HepG2 (cell line): Measurements from ENCODE around the gene SECTM1. TPM values are rescaled to one million over a fixed set of nuclear protein-coding genes. Genes with fewer than 3 reads are reported as not detected.
A peak's percentile ranks its signal among the peaks of the same experiment; 100 is the strongest.

Experiments used
- GTF3A ChIP-seq: sonication (generic); formaldehyde crosslinking; conservative IDR thresholded peaks from 2 replicates; pipeline ENCODE4 v1.4.0; 2020; ENCODE audit warnings: mild to moderate bottlenecking, missing genetic modification reagents
- KLF15 ChIP-seq: sonication (generic); formaldehyde crosslinking; IDR thresholded peaks from 2 replicates; pipeline ENCODE4 v1.8.1; 2023; ENCODE audit warnings: borderline replicate concordance, mild to moderate bottlenecking, inconsistent platforms, missing genetic modification reagents, mixed read lengths
- MED1 ChIP-seq: sonication (generic); formaldehyde crosslinking; IDR thresholded peaks from 2 replicates; pipeline ENCODE4 v1.4.0; 2020; ENCODE audit warnings: missing genetic modification reagents
- PRMT3 ChIP-seq: sonication (generic); formaldehyde crosslinking; IDR thresholded peaks from 2 replicates; pipeline ENCODE4 v1.8.1; 2022; ENCODE audit warnings: low read depth, mild to moderate bottlenecking, moderate library complexity, missing genetic modification reagents, borderline replicate concordance
- RFXANK ChIP-seq: IDR thresholded peaks from 2 replicates; pipeline ENCODE4 v1.6.1; 2016
- ZBTB21 ChIP-seq: sonication (generic); formaldehyde crosslinking; IDR thresholded peaks from 2 replicates; pipeline ENCODE4 v1.4.0; 2020; ENCODE audit warnings: missing genetic modification reagents
- ZEB1 ChIP-seq: IDR thresholded peaks from 2 replicates; pipeline ENCODE4 v1.6.1; 2012; ENCODE audit warnings: mild to moderate bottlenecking, low read depth, inconsistent platforms; ENCODE audit not compliant: insufficient replicate concordance
- ZNF296 ChIP-seq: sonication (generic); formaldehyde crosslinking; conservative IDR thresholded peaks from 2 replicates; pipeline ENCODE4 v1.5.0; 2020; ENCODE audit warnings: mild to moderate bottlenecking, missing genetic modification reagents
- ZNF441 ChIP-seq: sonication (generic); formaldehyde crosslinking; IDR thresholded peaks from 2 replicates; pipeline ENCODE4 v1.7.0; 2021; ENCODE audit warnings: missing genetic modification reagents, borderline replicate concordance
- ZNF614 ChIP-seq: IDR thresholded peaks from 2 replicates; pipeline ENCODE4 v1.6.1; 2018; ENCODE audit warnings: missing biosample characterization, missing genetic modification reagents, inconsistent platforms, borderline replicate concordance
- polyA plus RNA-seq, 8 experiments: library from polyadenylated mRNA; depleted of rRNA in 3 of 8; stranded (reverse) in 7 of 8; unstranded in 1 of 8; fragments of >200 nt; fragmentation: Illumina TruSeq in 4 of 8; extraction: Trizol in 4 of 8; gene quantifications; 2 replicates each; pipeline versions ENCODE4 v1.2.1 to v1.2.3, GENCODE V29; 2011 to 2016; ENCODE audit warnings: low read depth in 4 of 8, missing spikeins in 1 of 8, mixed read lengths in 1 of 8; ENCODE audit not compliant: insufficient read depth in 1 of 8
- total RNA-seq, 5 experiments: library from RNA; depleted of rRNA; stranded (reverse); fragments of >200 nt; fragmentation: Illumina TruSeq; extraction: Trizol; gene quantifications; 2 replicates each; pipeline ENCODE4 v1.2.3, GENCODE V29; 2016; ENCODE audit warnings: low read depth in 1 of 5
- TF ChIP-seq, protein P1 (sequence below): sonication (generic); formaldehyde crosslinking; IDR thresholded peaks from 2 replicates; pipeline ENCODE4 v1.4.0; 2020; ENCODE audit warnings: missing genetic modification reagents, mild to moderate bottlenecking, borderline replicate concordance
- TF ChIP-seq, protein P2 (sequence below): IDR thresholded peaks from 2 replicates; pipeline ENCODE4 v1.6.1; 2016; ENCODE audit warnings: low read depth, missing genetic modification reagents, missing compliant biosample characterization
- TF ChIP-seq, protein P3 (sequence below): sonication (generic); formaldehyde crosslinking; IDR thresholded peaks from 2 replicates; pipeline ENCODE4 v1.4.0; 2020; ENCODE audit warnings: low read depth, mild to moderate bottlenecking, missing genetic modification reagents
- TF ChIP-seq, protein P4 (sequence below): IDR thresholded peaks from 2 replicates; pipeline ENCODE4 v1.6.1; 2012; ENCODE audit warnings: low read length, improper control_type of control experiment

Gene SECTM1
- total and polyA plus RNA-seq, 2 of the 13 experiments (the other 11 are each of a cell fraction or from before 2014, with no cell fraction given) = 3.5 to 5.3 TPM

DNA sequence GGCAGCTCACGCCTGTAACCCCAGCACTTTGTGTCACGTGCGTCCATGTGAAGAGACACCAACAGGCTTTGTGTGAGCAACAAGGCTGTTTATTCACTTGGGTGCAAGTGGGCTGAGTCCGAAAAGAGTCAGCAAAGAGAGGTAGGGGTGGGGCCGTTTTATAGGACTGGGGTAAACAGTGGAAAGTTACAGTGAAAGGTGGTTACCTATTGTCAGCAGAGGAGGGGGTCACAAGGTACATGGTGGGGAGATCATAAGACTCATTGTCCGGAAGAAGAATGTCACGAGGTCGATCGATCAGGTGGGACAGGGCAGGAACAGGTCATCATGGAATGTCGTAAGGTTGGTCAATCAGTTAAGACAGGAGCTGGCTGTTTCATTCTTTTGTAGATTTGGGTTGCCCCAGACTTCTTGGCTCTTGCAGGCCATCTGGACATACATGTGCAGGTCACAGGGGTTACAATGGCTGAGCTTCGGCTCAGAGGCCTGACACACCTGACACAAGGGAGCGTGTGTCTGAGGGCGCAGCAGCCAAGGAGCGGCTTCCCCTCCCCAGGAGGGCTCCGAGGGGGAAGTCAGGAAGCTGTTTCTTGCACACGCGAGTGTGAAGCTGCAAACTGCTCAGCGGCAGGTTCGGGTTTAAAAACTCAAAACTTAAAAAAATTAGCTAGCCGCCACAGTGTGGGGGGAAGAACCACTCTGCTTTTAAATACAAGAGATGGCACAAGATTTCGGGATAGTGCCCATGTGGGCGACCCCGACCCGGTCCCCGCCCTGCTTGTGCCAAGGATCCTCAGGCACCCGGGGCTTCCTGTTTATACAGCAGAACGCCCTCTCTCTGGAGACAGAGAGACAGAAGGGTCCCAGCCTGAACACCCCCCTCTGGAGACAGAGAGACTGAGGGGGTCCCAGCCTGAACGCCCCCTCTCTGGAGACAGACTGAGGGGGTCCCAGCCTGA lies 13.1 kb upstream of the SECTM1 start (continued):
- TF ChIP-seq, protein P1, sequence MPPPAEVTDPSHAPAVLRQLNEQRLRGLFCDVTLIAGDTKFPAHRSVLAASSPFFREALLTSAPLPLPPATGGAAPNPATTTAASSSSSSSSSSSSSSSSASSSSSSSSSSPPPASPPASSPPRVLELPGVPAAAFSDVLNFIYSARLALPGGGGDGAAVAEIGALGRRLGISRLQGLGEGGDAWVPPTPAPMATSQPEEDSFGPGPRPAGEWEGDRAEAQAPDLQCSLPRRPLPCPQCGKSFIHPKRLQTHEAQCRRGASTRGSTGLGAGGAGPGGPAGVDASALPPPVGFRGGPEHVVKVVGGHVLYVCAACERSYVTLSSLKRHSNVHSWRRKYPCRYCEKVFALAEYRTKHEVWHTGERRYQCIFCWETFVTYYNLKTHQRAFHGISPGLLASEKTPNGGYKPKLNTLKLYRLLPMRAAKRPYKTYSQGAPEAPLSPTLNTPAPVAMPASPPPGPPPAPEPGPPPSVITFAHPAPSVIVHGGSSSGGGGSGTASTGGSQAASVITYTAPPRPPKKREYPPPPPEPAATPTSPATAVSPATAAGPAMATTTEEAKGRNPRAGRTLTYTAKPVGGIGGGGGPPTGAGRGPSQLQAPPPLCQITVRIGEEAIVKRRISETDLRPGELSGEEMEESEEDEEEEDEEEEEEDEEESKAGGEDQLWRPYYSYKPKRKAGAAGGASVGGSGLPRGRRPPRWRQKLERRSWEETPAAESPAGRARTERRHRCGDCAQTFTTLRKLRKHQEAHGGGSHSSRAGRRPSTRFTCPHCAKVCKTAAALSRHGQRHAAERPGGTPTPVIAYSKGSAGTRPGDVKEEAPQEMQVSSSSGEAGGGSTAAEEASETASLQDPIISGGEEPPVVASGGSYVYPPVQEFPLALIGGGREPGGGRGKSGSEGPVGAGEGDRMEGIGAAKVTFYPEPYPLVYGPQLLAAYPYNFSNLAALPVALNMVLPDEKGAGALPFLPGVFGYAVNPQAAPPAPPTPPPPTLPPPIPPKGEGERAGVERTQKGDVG (CRISPR knock-in tag) = peak; percentile 93; the same call in 1 of the 2 replicates
- peak; percentile 99 for TF ChIP-seq MED1 (CRISPR knock-in tag)
- TF ChIP-seq, protein P2, sequence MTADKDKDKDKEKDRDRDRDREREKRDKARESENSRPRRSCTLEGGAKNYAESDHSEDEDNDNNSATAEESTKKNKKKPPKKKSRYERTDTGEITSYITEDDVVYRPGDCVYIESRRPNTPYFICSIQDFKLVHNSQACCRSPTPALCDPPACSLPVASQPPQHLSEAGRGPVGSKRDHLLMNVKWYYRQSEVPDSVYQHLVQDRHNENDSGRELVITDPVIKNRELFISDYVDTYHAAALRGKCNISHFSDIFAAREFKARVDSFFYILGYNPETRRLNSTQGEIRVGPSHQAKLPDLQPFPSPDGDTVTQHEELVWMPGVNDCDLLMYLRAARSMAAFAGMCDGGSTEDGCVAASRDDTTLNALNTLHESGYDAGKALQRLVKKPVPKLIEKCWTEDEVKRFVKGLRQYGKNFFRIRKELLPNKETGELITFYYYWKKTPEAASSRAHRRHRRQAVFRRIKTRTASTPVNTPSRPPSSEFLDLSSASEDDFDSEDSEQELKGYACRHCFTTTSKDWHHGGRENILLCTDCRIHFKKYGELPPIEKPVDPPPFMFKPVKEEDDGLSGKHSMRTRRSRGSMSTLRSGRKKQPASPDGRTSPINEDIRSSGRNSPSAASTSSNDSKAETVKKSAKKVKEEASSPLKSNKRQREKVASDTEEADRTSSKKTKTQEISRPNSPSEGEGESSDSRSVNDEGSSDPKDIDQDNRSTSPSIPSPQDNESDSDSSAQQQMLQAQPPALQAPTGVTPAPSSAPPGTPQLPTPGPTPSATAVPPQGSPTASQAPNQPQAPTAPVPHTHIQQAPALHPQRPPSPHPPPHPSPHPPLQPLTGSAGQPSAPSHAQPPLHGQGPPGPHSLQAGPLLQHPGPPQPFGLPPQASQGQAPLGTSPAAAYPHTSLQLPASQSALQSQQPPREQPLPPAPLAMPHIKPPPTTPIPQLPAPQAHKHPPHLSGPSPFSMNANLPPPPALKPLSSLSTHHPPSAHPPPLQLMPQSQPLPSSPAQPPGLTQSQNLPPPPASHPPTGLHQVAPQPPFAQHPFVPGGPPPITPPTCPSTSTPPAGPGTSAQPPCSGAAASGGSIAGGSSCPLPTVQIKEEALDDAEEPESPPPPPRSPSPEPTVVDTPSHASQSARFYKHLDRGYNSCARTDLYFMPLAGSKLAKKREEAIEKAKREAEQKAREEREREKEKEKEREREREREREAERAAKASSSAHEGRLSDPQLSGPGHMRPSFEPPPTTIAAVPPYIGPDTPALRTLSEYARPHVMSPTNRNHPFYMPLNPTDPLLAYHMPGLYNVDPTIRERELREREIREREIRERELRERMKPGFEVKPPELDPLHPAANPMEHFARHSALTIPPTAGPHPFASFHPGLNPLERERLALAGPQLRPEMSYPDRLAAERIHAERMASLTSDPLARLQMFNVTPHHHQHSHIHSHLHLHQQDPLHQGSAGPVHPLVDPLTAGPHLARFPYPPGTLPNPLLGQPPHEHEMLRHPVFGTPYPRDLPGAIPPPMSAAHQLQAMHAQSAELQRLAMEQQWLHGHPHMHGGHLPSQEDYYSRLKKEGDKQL (CRISPR knock-in tag) = peak; percentile 89
- TF ChIP-seq, protein P3, sequence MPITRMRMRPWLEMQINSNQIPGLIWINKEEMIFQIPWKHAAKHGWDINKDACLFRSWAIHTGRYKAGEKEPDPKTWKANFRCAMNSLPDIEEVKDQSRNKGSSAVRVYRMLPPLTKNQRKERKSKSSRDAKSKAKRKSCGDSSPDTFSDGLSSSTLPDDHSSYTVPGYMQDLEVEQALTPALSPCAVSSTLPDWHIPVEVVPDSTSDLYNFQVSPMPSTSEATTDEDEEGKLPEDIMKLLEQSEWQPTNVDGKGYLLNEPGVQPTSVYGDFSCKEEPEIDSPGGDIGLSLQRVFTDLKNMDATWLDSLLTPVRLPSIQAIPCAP (CRISPR knock-in tag) = peak; percentile 24; the same call in 1 of the 2 replicates
- 0 out of 2 replicates have a peak, but pooled peaks have one; percentile 32 for TF ChIP-seq RFXANK (CRISPR knock-in tag)
- TF ChIP-seq GTF3A (CRISPR knock-in tag) = peak; percentile 84; the same call in 1 of the 2 replicates
- peak; percentile 84 for TF ChIP-seq ZNF441 (CRISPR knock-in tag)
- TF ChIP-seq PRMT3 (CRISPR knock-in tag) = no peak
- peak; percentile 97 for TF ChIP-seq ZEB1
- no peak for TF ChIP-seq KLF15 (CRISPR knock-in tag)
- no peak; the same call in 1 of the 2 replicates for TF ChIP-seq ZNF296 (CRISPR knock-in tag)
- TF ChIP-seq, protein P4, sequence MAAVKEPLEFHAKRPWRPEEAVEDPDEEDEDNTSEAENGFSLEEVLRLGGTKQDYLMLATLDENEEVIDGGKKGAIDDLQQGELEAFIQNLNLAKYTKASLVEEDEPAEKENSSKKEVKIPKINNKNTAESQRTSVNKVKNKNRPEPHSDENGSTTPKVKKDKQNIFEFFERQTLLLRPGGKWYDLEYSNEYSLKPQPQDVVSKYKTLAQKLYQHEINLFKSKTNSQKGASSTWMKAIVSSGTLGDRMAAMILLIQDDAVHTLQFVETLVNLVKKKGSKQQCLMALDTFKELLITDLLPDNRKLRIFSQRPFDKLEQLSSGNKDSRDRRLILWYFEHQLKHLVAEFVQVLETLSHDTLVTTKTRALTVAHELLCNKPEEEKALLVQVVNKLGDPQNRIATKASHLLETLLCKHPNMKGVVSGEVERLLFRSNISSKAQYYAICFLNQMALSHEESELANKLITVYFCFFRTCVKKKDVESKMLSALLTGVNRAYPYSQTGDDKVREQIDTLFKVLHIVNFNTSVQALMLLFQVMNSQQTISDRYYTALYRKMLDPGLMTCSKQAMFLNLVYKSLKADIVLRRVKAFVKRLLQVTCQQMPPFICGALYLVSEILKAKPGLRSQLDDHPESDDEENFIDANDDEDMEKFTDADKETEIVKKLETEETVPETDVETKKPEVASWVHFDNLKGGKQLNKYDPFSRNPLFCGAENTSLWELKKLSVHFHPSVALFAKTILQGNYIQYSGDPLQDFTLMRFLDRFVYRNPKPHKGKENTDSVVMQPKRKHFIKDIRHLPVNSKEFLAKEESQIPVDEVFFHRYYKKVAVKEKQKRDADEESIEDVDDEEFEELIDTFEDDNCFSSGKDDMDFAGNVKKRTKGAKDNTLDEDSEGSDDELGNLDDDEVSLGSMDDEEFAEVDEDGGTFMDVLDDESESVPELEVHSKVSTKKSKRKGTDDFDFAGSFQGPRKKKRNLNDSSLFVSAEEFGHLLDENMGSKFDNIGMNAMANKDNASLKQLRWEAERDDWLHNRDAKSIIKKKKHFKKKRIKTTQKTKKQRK = no peak
- TF ChIP-seq ZNF614 (CRISPR knock-in tag) = peak; percentile 92; the same call in 1 of the 2 replicates
- TF ChIP-seq ZBTB21 = peak; percentile 77; the same call in 1 of the 2 replicates
